NCI-H2107 treated with DMSO at 0.1 percent for 48 hours (cell line): ENCODE measurements around the gene RSPH6A.
"Not testable (repeated sequence)": the region's sequence is repeated elsewhere in the genome, so short reads cannot be mapped to it uniquely, and the experiment has no call there.

Source experiments
- DNase-seq: peaks from one replicate; lab custom pipeline; 2025; ENCODE audit not compliant: unreplicated experiment; lab: John Stamatoyannopoulos, UW

The RSPH6A gene

GRCh38 chr19:45804140-45804958, 10.8 kb downstream of the RSPH6A start:
- DNase-seq, result no peak

GRCh38 chr19:45801603-45802175, 13.4 kb downstream of the RSPH6A start:
- DNase-seq, result no peak

GRCh38 chr19:45800070-45800553, 15.0 kb downstream of the RSPH6A start:
- DNase-seq, result no peak

- DNase-seq, result not testable (repeated sequence)
Observed at GRCh38 chr19:45799541-45799940, 15.6 kb downstream of the RSPH6A start.

- peak; percentile 63 for DNase-seq
Observed at GRCh38 chr19:45798995-45799517, 16.1 kb downstream of the RSPH6A start.

- no peak for DNase-seq
Observed at GRCh38 chr19:45794627-45795026, 20.5 kb downstream of the RSPH6A start.

GRCh38 chr19:45793876-45794275, 21.2 kb downstream of the RSPH6A start:
- DNase-seq, result no peak

- DNase-seq, result no peak
Observed at GRCh38 chr19:45793178-45793564, 21.9 kb downstream of the RSPH6A start.

GRCh38 chr19:45792470-45793177, 22.5 kb downstream of the RSPH6A start, which contains the start of gene DMWD:
Gene DMWD, minus strand, starts transcription at chr19:45792845. Its CDS starts 89 bp downstream, at chr19:45792756.
- peak; percentile 93 for DNase-seq

GRCh38 chr19:45791744-45792469, 23.2 kb downstream of the RSPH6A start:
- DNase-seq, result no peak

- DNase-seq, result no peak
Observed at GRCh38 chr19:45790942-45791341, 24.2 kb downstream of the RSPH6A start.

- DNase-seq, result no peak
Observed at GRCh38 chr19:45789035-45789786, 25.9 kb downstream of the RSPH6A start.

- DNase-seq, result no peak
Observed at GRCh38 chr19:45786533-45786894, 28.6 kb downstream of the RSPH6A start.

GRCh38 chr19:45785781-45786532, 29.2 kb downstream of the RSPH6A start:
- DNase-seq, result no peak

GRCh38 chr19:45785097-45785496, 30.0 kb downstream of the RSPH6A start:
- DNase-seq, result no peak

- DNase-seq, result no peak
Observed at GRCh38 chr19:45784096-45784495, 31.0 kb downstream of the RSPH6A start.

- DNase-seq, result no peak
Observed at GRCh38 chr19:45782820-45783785, 32.0 kb downstream of the RSPH6A start.

- DNase-seq, result no peak
Observed at GRCh38 chr19:45782162-45782691, 32.9 kb downstream of the RSPH6A start, which contains the start of gene DMPK. Gene DMPK, minus strand, starts transcription at chr19:45782490. Its CDS starts 138 bp downstream, at chr19:45782352.
